ENCODE results near the gene JAGN1.
A peak's percentile ranks its signal among the peaks of the same experiment; 100 is the strongest.

- TF ChIP-seq CTCF (optimal IDR thresholded peaks at IDR 0.05 in 1 of 3, IDR thresholded peaks at IDR 0.05 in 1 of 3, conservative IDR thresholded peaks at IDR 0.05 in 1 of 3; ENCODE audit: extremely low read depth in 1 of 3, insufficient read depth in 2 of 3, low read length in 3 of 3) (peak in 1 of 3 experiments; percentile 19), EZH2 (IDR thresholded peaks at IDR 0.05; ENCODE audit: low read length) (no peak)
These were observed 5.8 kb upstream of the JAGN1 start for GRCh38 chr3:9884555-9885165.

Measured in keratinocyte (primary cell).